ENCODE measurements around the gene AOC1.
A peak's percentile ranks its signal among the peaks of the same experiment; 100 is the strongest.

Gene AOC1

GRCh38 chr7:150851492-150852370 lies 586 bp upstream of the AOC1 start:
- Histone ChIP-seq H3K4me1 (ENCODE audit: control insufficient read depth in 1 of 2, insufficient read depth in 2 of 2, low read length in 2 of 2) (no peaks in the 10 kb centered on the region), H3K9me3 (ENCODE audit: control insufficient read depth in 1 of 2, low read length in 2 of 2) (no peaks in the 10 kb centered on the region), H3K36me3 (ENCODE audit: control insufficient read depth in 1 of 2, insufficient read depth in 2 of 2, low read length in 2 of 2) (no peaks in the 10 kb centered on the region), H3K4me3 (ENCODE audit: low read depth in 1 of 2, low read length in 2 of 2) (no peak overlapping the region), H3K27ac (ENCODE audit: low read length) (peak overlapping the region; percentile 67), H3K27me3 (ENCODE audit: low read depth, low read length) (no peaks in the 10 kb centered on the region)

GRCh38 chr7:150854066-150855000 lies 2.0 kb downstream of the AOC1 start:
- Histone ChIP-seq H3K4me3 (ENCODE audit: low read depth in 1 of 2, low read length in 2 of 2) (no peak overlapping the region), H3K9me3 (ENCODE audit: control insufficient read depth in 1 of 2, low read length in 2 of 2) (no peaks in the 10 kb centered on the region), H3K36me3 (ENCODE audit: control insufficient read depth in 1 of 2, insufficient read depth in 2 of 2, low read length in 2 of 2) (no peaks in the 10 kb centered on the region), H3K27me3 (ENCODE audit: low read depth, low read length) (no peaks in the 10 kb centered on the region), H3K4me1 (ENCODE audit: control insufficient read depth in 1 of 2, insufficient read depth in 2 of 2, low read length in 2 of 2) (no peaks in the 10 kb centered on the region), H3K27ac (ENCODE audit: low read length) (no peak overlapping the region)

- no peaks in the 10 kb centered on the region for H3K4me1 ChIP-seq (ENCODE audit: control insufficient read depth in 1 of 2, insufficient read depth in 2 of 2, low read length in 2 of 2)
- no peaks in the 10 kb centered on the region for H3K27me3 ChIP-seq (ENCODE audit: low read depth, low read length)
- H3K9me3 ChIP-seq (ENCODE audit: control insufficient read depth in 1 of 2, low read length in 2 of 2), result no peaks in the 10 kb centered on the region
- no peak overlapping the region for H3K4me3 ChIP-seq (ENCODE audit: low read depth in 1 of 2, low read length in 2 of 2)
- H3K27ac ChIP-seq (ENCODE audit: low read length), result no peak overlapping the region
- no peaks in the 10 kb centered on the region for H3K36me3 ChIP-seq (ENCODE audit: control insufficient read depth in 1 of 2, insufficient read depth in 2 of 2, low read length in 2 of 2)
Observed at GRCh38 chr7:150855046-150855445, 2.7 kb downstream of the AOC1 start.

GRCh38 chr7:150855476-150856302 lies 3.4 kb downstream of the AOC1 start:
- Histone ChIP-seq H3K27ac (ENCODE audit: low read length) (no peak overlapping the region), H3K9me3 (ENCODE audit: control insufficient read depth in 1 of 2, low read length in 2 of 2) (no peaks in the 10 kb centered on the region), H3K36me3 (ENCODE audit: control insufficient read depth in 1 of 2, insufficient read depth in 2 of 2, low read length in 2 of 2) (no peaks in the 10 kb centered on the region), H3K27me3 (ENCODE audit: low read depth, low read length) (no peaks in the 10 kb centered on the region), H3K4me1 (ENCODE audit: control insufficient read depth in 1 of 2, insufficient read depth in 2 of 2, low read length in 2 of 2) (no peaks in the 10 kb centered on the region), H3K4me3 (ENCODE audit: low read depth in 1 of 2, low read length in 2 of 2) (no peak overlapping the region)

GRCh38 chr7:150856303-150857275 lies 4.3 kb downstream of the AOC1 start:
- Histone ChIP-seq H3K27me3 (ENCODE audit: low read depth, low read length) (no peaks in the 10 kb centered on the region), H3K9me3 (ENCODE audit: control insufficient read depth in 1 of 2, low read length in 2 of 2) (no peaks in the 10 kb centered on the region), H3K27ac (ENCODE audit: low read length) (no peak overlapping the region), H3K4me1 (ENCODE audit: control insufficient read depth in 1 of 2, insufficient read depth in 2 of 2, low read length in 2 of 2) (no peaks in the 10 kb centered on the region), H3K36me3 (ENCODE audit: control insufficient read depth in 1 of 2, insufficient read depth in 2 of 2, low read length in 2 of 2) (no peaks in the 10 kb centered on the region), H3K4me3 (ENCODE audit: low read depth in 1 of 2, low read length in 2 of 2) (no peak overlapping the region)

- Histone ChIP-seq H3K27me3 (ENCODE audit: low read depth, low read length) (no peaks in the 10 kb centered on the region), H3K4me3 (ENCODE audit: low read depth in 1 of 2, low read length in 2 of 2) (no peak overlapping the region), H3K27ac (ENCODE audit: low read length) (no peak overlapping the region), H3K4me1 (ENCODE audit: control insufficient read depth in 1 of 2, insufficient read depth in 2 of 2, low read length in 2 of 2) (no peaks in the 10 kb centered on the region), H3K36me3 (ENCODE audit: control insufficient read depth in 1 of 2, insufficient read depth in 2 of 2, low read length in 2 of 2) (no peaks in the 10 kb centered on the region), H3K9me3 (ENCODE audit: control insufficient read depth in 1 of 2, low read length in 2 of 2) (no peaks in the 10 kb centered on the region)
Observed at GRCh38 chr7:150857276-150858055, 5.1 kb downstream of the AOC1 start.

GRCh38 chr7:150858236-150859197 lies 6.2 kb downstream of the AOC1 start:
- no peaks in the 10 kb centered on the region for H3K4me1 ChIP-seq (ENCODE audit: control insufficient read depth in 1 of 2, insufficient read depth in 2 of 2, low read length in 2 of 2)
- H3K36me3 ChIP-seq (ENCODE audit: control insufficient read depth in 1 of 2, insufficient read depth in 2 of 2, low read length in 2 of 2), result no peaks in the 10 kb centered on the region
- no peak overlapping the region for H3K4me3 ChIP-seq (ENCODE audit: low read depth in 1 of 2, low read length in 2 of 2)
- no peaks in the 10 kb centered on the region for H3K27me3 ChIP-seq (ENCODE audit: low read depth, low read length)
- no peaks in the 10 kb centered on the region for H3K9me3 ChIP-seq (ENCODE audit: control insufficient read depth in 1 of 2, low read length in 2 of 2)
- no peak overlapping the region for H3K27ac ChIP-seq (ENCODE audit: low read length)

- H3K9me3 ChIP-seq (ENCODE audit: control insufficient read depth in 1 of 2, low read length in 2 of 2), result no peaks in the 10 kb centered on the region
- H3K4me1 ChIP-seq (ENCODE audit: control insufficient read depth in 1 of 2, insufficient read depth in 2 of 2, low read length in 2 of 2), result no peaks in the 10 kb centered on the region
- no peak overlapping the region for H3K4me3 ChIP-seq (ENCODE audit: low read depth in 1 of 2, low read length in 2 of 2)
- H3K27me3 ChIP-seq (ENCODE audit: low read depth, low read length), result no peaks in the 10 kb centered on the region
- H3K27ac ChIP-seq (ENCODE audit: low read length), result no peak overlapping the region
- H3K36me3 ChIP-seq (ENCODE audit: control insufficient read depth in 1 of 2, insufficient read depth in 2 of 2, low read length in 2 of 2), result no peaks in the 10 kb centered on the region
Observed at GRCh38 chr7:150860291-150860977, 8.1 kb downstream of the AOC1 start.

GRCh38 chr7:150860978-150861295 lies 8.6 kb downstream of the AOC1 start:
- no peaks in the 10 kb centered on the region for H3K4me1 ChIP-seq (ENCODE audit: control insufficient read depth in 1 of 2, insufficient read depth in 2 of 2, low read length in 2 of 2)
- no peaks in the 10 kb centered on the region for H3K9me3 ChIP-seq (ENCODE audit: control insufficient read depth in 1 of 2, low read length in 2 of 2)
- no peaks in the 10 kb centered on the region for H3K36me3 ChIP-seq (ENCODE audit: control insufficient read depth in 1 of 2, insufficient read depth in 2 of 2, low read length in 2 of 2)
- H3K27ac ChIP-seq (ENCODE audit: low read length), result no peak overlapping the region
- no peak overlapping the region for H3K4me3 ChIP-seq (ENCODE audit: low read depth in 1 of 2, low read length in 2 of 2)
- H3K27me3 ChIP-seq (ENCODE audit: low read depth, low read length), result no peaks in the 10 kb centered on the region
